Activated T-helper 17 cell treated with anti-CD3 and anti-CD28 coated beads, Interleukin-2, amount 50 U/mL, for 72 hours (primary cell): ENCODE results near the gene DNAH9. TPM values are rescaled to one million over a fixed set of nuclear protein-coding genes. Genes with fewer than 3 reads are reported as not detected.

Experiments
- ATAC-seq: fragments of 150-1000 bp; cut with Tn5 transposase; replicated peaks from 2 replicates; pipeline ENCODE4 v1.10.0; 2021; ENCODE audit warnings: mild to moderate bottlenecking, moderate library complexity
- H3K27ac Mint-ChIP-seq: one replicate; pipeline ENCODE4 v1.8.0; 2022; ENCODE audit warnings: mixed read lengths
- H3K27me3 Mint-ChIP-seq: one replicate; pipeline ENCODE4 v1.8.0; 2022; ENCODE audit warnings: mixed read lengths
- H3K36me3 Mint-ChIP-seq: one replicate; pipeline ENCODE4 v1.8.0; 2022; ENCODE audit warnings: low read depth, mild to moderate bottlenecking, mixed read lengths
- H3K4me1 Mint-ChIP-seq: one replicate; pipeline ENCODE4 v1.8.0; 2022; ENCODE audit warnings: mixed read lengths
- H3K4me3 Mint-ChIP-seq: one replicate; pipeline ENCODE4 v1.8.0; 2022; ENCODE audit warnings: mild to moderate bottlenecking, mixed read lengths
- H3K9me3 Mint-ChIP-seq: one replicate; pipeline ENCODE4 v1.8.0; 2022; ENCODE audit warnings: mixed read lengths
- total RNA-seq, 2 donors: library from RNA; stranded (reverse); gene quantifications; one replicate each; pipeline ENCODE4 v1.2.3, GENCODE V29; 2022

DNAH9 gene
- total RNA-seq, 2 donors from 2014 or later, result not detected

GRCh38 chr17:11651089-11651488, 52.8 kb downstream of the DNAH9 start:
- Mint-ChIP-seq H3K27ac (no peak overlapping the region), H3K9me3 (peaks cover 6% of the 10 kb centered on the region), H3K36me3 (no peaks in the 10 kb centered on the region), H3K4me3 (no peak overlapping the region), H3K4me1 (no peaks in the 10 kb centered on the region), H3K27me3 (no peaks in the 10 kb centered on the region)
- no peak for ATAC-seq

- H3K27me3 Mint-ChIP-seq, result peaks cover 8% of the 10 kb centered on the region
- no peak overlapping the region for H3K27ac Mint-ChIP-seq
- H3K4me3 Mint-ChIP-seq, result no peak overlapping the region
- H3K36me3 Mint-ChIP-seq, result no peaks in the 10 kb centered on the region
- H3K9me3 Mint-ChIP-seq, result peaks cover 6% of the 10 kb centered on the region
- no peaks in the 10 kb centered on the region for H3K4me1 Mint-ChIP-seq
- ATAC-seq, result no peak
Measured at GRCh38 chr17:11668618-11669017, 70.3 kb downstream of the DNAH9 start.

- ATAC-seq, result no peak
- Mint-ChIP-seq H3K27me3 (peaks cover 3% of the 10 kb centered on the region), H3K36me3 (no peaks in the 10 kb centered on the region), H3K4me1 (no peaks in the 10 kb centered on the region), H3K9me3 (no peaks in the 10 kb centered on the region), H3K27ac (no peak overlapping the region), H3K4me3 (no peak overlapping the region)
Measured at GRCh38 chr17:11671126-11671525, 72.9 kb downstream of the DNAH9 start.

GRCh38 chr17:11682646-11683045, 84.4 kb downstream of the DNAH9 start:
- Mint-ChIP-seq H3K9me3 (peaks cover 8% of the 10 kb centered on the region), H3K27me3 (peaks cover 8% of the 10 kb centered on the region), H3K27ac (no peak overlapping the region), H3K36me3 (no peaks in the 10 kb centered on the region), H3K4me3 (no peak overlapping the region), H3K4me1 (no peaks in the 10 kb centered on the region)
- no peak for ATAC-seq

- Mint-ChIP-seq H3K4me1 (no peaks in the 10 kb centered on the region), H3K4me3 (no peak overlapping the region)
Measured at GRCh38 chr17:11690681-11691080, 92.4 kb downstream of the DNAH9 start.

GRCh38 chr17:11692688-11693087, 94.4 kb downstream of the DNAH9 start:
- Mint-ChIP-seq H3K9me3 (no peaks in the 10 kb centered on the region), H3K27ac (no peak overlapping the region), H3K36me3 (no peaks in the 10 kb centered on the region), H3K4me3 (no peak overlapping the region), H3K4me1 (no peaks in the 10 kb centered on the region), H3K27me3 (no peaks in the 10 kb centered on the region)
- ATAC-seq, result no peak

More at GRCh38 chr17:11690681-11691080, 92.4 kb downstream of the DNAH9 start:
- H3K27me3 Mint-ChIP-seq, result no peaks in the 10 kb centered on the region
- no peaks in the 10 kb centered on the region for H3K36me3 Mint-ChIP-seq
- H3K27ac Mint-ChIP-seq, result no peak overlapping the region
- no peak for ATAC-seq
- no peaks in the 10 kb centered on the region for H3K9me3 Mint-ChIP-seq

GRCh38 chr17:11693284-11693683, 95.0 kb downstream of the DNAH9 start:
- Mint-ChIP-seq H3K27me3 (no peaks in the 10 kb centered on the region), H3K36me3 (no peaks in the 10 kb centered on the region), H3K4me3 (no peak overlapping the region), H3K9me3 (no peaks in the 10 kb centered on the region), H3K4me1 (no peaks in the 10 kb centered on the region), H3K27ac (no peak overlapping the region)
- ATAC-seq, result no peak

- ATAC-seq, result no peak
- peaks cover 6% of the 10 kb centered on the region for H3K27me3 Mint-ChIP-seq
- H3K4me1 Mint-ChIP-seq, result no peaks in the 10 kb centered on the region
- no peak overlapping the region for H3K4me3 Mint-ChIP-seq
- no peaks in the 10 kb centered on the region for H3K36me3 Mint-ChIP-seq
- no peak overlapping the region for H3K27ac Mint-ChIP-seq
- H3K9me3 Mint-ChIP-seq, result peaks cover 12% of the 10 kb centered on the region
Measured at GRCh38 chr17:11700668-11701067, 102.4 kb downstream of the DNAH9 start.

- Mint-ChIP-seq H3K4me3 (no peak overlapping the region), H3K27me3 (peaks cover 6% of the 10 kb centered on the region), H3K9me3 (peaks cover 12% of the 10 kb centered on the region), H3K36me3 (no peaks in the 10 kb centered on the region), H3K27ac (no peak overlapping the region), H3K4me1 (no peaks in the 10 kb centered on the region)
- ATAC-seq, result no peak
Measured at GRCh38 chr17:11701911-11702310, 103.6 kb downstream of the DNAH9 start.

GRCh38 chr17:11704041-11704440, 105.8 kb downstream of the DNAH9 start:
- H3K9me3 Mint-ChIP-seq, result peaks cover 12% of the 10 kb centered on the region
- H3K36me3 Mint-ChIP-seq, result no peaks in the 10 kb centered on the region
- H3K4me3 Mint-ChIP-seq, result no peak overlapping the region
- no peak for ATAC-seq
- H3K4me1 Mint-ChIP-seq, result no peaks in the 10 kb centered on the region
- no peak overlapping the region for H3K27ac Mint-ChIP-seq
- H3K27me3 Mint-ChIP-seq, result peaks cover 6% of the 10 kb centered on the region

- H3K4me3 Mint-ChIP-seq, result no peak overlapping the region
- no peak for ATAC-seq
- H3K27ac Mint-ChIP-seq, result no peak overlapping the region
- no peaks in the 10 kb centered on the region for H3K36me3 Mint-ChIP-seq
- H3K4me1 Mint-ChIP-seq, result no peaks in the 10 kb centered on the region
- H3K27me3 Mint-ChIP-seq, result peaks cover 6% of the 10 kb centered on the region
- H3K9me3 Mint-ChIP-seq, result peaks cover 5% of the 10 kb centered on the region
Measured at GRCh38 chr17:11705111-11705510, 106.8 kb downstream of the DNAH9 start.

GRCh38 chr17:11707586-11707985, 109.3 kb downstream of the DNAH9 start:
- H3K36me3 Mint-ChIP-seq, result no peaks in the 10 kb centered on the region
- H3K4me3 Mint-ChIP-seq, result no peak overlapping the region
- H3K9me3 Mint-ChIP-seq, result peaks cover under 1% of the 10 kb centered on the region
- H3K4me1 Mint-ChIP-seq, result no peaks in the 10 kb centered on the region
- H3K27ac Mint-ChIP-seq, result no peak overlapping the region
- H3K27me3 Mint-ChIP-seq, result no peaks in the 10 kb centered on the region
- no peak for ATAC-seq

- ATAC-seq, result no peak
- Mint-ChIP-seq H3K36me3 (no peaks in the 10 kb centered on the region), H3K4me3 (no peak overlapping the region), H3K27me3 (no peaks in the 10 kb centered on the region), H3K9me3 (no peaks in the 10 kb centered on the region), H3K4me1 (no peaks in the 10 kb centered on the region), H3K27ac (no peak overlapping the region)
Measured at GRCh38 chr17:11712456-11712855, 114.2 kb downstream of the DNAH9 start.

GRCh38 chr17:11719203-11719602, 120.9 kb downstream of the DNAH9 start:
- H3K27ac Mint-ChIP-seq, result no peak overlapping the region
- peaks cover 9% of the 10 kb centered on the region for H3K9me3 Mint-ChIP-seq
- no peaks in the 10 kb centered on the region for H3K36me3 Mint-ChIP-seq
- ATAC-seq, result no peak
- no peak overlapping the region for H3K4me3 Mint-ChIP-seq
- H3K4me1 Mint-ChIP-seq, result no peaks in the 10 kb centered on the region
- H3K27me3 Mint-ChIP-seq, result peaks cover 3% of the 10 kb centered on the region

- no peak overlapping the region for H3K4me3 Mint-ChIP-seq
- H3K27me3 Mint-ChIP-seq, result peaks cover 3% of the 10 kb centered on the region
- H3K36me3 Mint-ChIP-seq, result no peaks in the 10 kb centered on the region
- H3K27ac Mint-ChIP-seq, result no peak overlapping the region
- H3K4me1 Mint-ChIP-seq, result no peaks in the 10 kb centered on the region
- no peak for ATAC-seq
- H3K9me3 Mint-ChIP-seq, result peaks cover 9% of the 10 kb centered on the region
Measured at GRCh38 chr17:11719856-11720255, 121.6 kb downstream of the DNAH9 start.

GRCh38 chr17:11720816-11721215, 122.5 kb downstream of the DNAH9 start:
- Mint-ChIP-seq H3K27me3 (peaks cover 3% of the 10 kb centered on the region), H3K36me3 (no peaks in the 10 kb centered on the region), H3K4me3 (no peak overlapping the region), H3K9me3 (peaks cover 9% of the 10 kb centered on the region), H3K4me1 (no peaks in the 10 kb centered on the region), H3K27ac (no peak overlapping the region)
- no peak for ATAC-seq
